HG03439 (cell line): ENCODE results near the gene GSTT2.
"Not testable (repeated sequence)": the region's sequence is repeated elsewhere in the genome, so short reads cannot be mapped to it uniquely, and the experiment has no call there.

Experiments used
- ATAC-seq: cut with Tn5 transposase; IDR thresholded peaks from one replicate; pipeline ENCODE4 v1.9.1; 2021; ENCODE audit warnings: mild to moderate bottlenecking, moderate library complexity; ENCODE audit not compliant: unreplicated experiment

GSTT2 gene

DNA sequence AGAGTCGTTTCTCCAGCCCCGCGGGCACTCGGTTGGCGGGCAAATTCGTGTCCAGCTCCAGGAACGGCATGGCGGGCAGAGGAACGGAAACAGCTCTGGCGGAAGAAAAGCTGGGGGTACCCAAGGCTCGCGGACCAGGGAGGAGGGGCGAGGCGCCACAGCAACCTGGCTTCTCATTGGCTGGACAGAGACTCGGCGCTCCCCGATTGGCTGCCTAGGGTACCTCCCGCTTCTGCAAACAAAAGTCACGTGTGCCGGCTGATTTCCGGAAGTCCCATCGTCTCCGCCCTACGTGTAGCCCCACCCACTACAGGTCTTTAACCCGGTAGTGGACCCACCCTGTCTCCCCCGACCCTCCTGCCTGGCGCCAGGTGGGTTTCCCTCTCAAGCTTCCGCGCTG, 5.6 kb upstream of the GSTT2 start, which contains the start of gene DDT:
Gene DDT (minus strand): TSS at position 97 of the 400 bp plus-strand sequence. CDS start 27 bp downstream, at position 70.
- peak; percentile 88 for ATAC-seq

DNA sequence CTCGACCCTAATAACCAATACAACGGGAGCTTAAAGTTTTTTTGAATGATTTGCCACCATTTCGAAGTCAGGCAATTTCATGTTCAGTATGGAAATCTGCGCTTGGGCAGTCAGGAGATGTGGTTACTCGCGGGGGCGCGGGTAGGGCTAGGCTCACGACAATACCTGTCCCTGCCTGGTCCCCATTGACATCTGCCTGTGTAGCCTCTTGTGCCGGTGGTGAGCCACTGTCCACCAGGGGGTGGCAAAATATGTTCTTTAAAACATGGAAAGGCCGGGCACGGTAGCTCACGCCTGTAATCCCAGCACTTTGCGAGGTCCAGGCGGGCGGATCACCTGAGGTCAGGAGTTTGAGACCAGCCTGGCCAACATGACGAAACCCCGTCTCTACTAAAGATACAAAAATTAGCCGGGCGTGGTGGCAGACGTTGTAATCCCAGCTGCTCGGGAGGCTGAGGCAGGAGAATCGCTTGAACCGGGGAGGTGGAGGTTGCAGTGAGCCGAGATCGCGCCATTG, 5.0 kb upstream of the GSTT2 start:
- ATAC-seq = peak; percentile 34

DNA sequence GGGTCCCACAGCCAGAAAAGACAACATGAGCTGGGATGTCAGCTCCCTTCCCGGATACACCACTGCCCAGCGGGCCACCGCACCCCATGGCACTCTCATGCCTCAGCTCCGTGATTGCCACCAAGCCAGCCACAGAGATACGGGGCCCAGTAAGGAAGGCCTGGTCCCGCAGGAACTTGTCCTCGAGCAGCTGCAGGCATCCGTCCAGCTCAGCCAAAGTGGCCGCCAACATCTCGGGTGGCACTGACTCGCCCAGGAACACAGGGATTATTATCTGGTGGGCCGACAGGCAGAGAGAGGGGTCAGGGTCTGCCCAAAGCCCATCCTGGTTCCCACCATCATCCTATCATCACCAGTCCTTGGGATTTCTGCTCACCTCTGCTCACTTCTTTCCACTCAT, 2.6 kb upstream of the GSTT2 start:
- ATAC-seq = not testable (repeated sequence)

DNA sequence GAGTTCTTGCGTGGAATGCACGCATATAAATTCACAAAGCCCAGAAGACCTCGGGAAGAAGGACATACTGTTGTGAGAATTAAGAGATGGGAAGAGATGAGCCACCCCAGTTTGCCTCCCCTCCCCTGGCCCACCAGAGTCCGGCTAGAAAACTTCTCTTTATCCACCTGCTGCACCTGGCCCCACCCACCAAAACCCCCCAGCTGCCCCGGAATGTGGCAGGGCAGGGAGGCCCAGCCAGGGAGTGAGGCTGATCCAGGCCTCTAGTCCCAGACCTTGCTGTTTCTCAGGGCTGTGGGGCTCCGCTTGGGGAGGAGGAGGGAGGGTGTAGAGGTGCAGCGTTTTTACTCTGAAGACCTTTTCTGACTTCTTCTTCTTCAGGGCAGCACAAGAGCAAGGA, 633 bp downstream of the GSTT2 start:
- ATAC-seq = not testable (repeated sequence)

GRCh38 chr22:23984430-23984829, 4.5 kb downstream of the GSTT2 start:
- no peak for ATAC-seq

- not testable (repeated sequence) for ATAC-seq
Observed at GRCh38 chr22:23986089-23986488, 6.2 kb downstream of the GSTT2 start.

GRCh38 chr22:23986538-23987178, 6.7 kb downstream of the GSTT2 start:
- ATAC-seq = not testable (repeated sequence)

- not testable (repeated sequence) for ATAC-seq
Observed at GRCh38 chr22:23989583-23990244, 9.8 kb downstream of the GSTT2 start.

DNA sequence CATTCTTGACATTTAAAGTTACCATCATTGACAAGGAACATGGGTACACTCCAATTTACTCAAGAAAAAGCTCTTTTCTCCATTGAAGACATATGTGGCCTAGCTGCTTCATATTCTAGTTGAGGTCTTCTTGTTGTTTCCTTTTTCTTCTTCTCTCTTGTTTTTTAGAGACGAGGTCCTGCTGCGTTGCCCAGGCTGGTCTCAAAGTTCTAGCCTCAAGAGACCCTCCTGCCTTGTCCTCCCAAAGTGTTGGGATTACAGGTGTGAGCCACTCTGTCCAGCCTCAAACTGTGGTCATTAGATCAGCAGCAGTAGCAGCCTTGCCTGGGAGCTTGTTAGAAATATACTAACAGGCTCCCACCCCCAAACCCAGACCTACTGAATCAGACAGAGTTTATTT, 13.1 kb downstream of the GSTT2 start:
- ATAC-seq = not testable (repeated sequence)

DNA sequence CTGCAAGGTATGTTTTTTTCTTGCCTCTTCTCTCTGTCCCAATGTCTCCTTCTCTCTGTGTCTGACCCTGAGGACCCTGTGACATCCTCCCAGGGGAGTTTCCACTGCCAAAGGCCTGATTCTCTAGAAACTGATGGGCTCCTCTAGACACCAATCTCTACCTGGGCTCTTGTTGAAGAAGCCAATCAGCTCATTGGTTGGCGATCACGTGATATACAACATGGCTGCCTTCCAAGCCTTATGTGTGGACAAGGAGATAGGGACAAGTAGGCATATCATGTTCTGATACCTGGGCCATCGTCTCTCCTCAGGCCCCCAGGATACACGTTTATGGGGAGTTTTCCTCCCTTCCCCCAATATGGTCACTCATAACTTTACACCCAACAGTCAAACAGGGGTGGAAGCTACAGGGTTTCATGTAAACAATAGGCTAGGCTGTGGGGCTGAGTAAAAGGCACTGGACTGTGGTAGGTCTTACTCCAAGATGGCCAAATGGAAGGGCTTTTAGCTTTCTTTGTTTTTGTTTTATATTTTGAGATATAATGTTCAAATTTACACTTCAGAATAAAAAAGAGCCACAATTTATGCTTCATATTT, 13.7 kb downstream of the GSTT2 start:
- ATAC-seq = not testable (repeated sequence)

GRCh38 chr22:23997092-23997491, 17.2 kb downstream of the GSTT2 start:
- no peak for ATAC-seq

DNA sequence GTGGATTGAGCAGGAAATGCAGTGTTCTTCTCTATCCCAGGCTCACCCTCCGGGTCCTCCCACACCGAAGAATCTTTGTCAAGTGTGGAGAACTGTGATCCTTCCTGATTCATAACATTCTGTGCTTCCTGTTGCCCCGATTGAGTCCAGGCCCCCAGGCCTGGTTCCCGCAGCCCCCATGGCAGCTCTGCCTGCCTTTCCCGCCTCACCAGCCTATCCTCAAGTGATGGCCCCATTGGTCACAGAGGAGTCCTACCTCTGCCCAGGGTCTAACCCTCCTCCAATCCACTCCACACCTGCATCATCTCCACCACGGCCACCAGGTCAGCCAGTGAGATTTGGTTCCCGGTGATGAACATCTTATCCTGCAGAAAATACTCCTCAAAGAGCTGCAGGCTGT, 19.8 kb downstream of the GSTT2 start:
- ATAC-seq = not testable (repeated sequence)

DNA sequence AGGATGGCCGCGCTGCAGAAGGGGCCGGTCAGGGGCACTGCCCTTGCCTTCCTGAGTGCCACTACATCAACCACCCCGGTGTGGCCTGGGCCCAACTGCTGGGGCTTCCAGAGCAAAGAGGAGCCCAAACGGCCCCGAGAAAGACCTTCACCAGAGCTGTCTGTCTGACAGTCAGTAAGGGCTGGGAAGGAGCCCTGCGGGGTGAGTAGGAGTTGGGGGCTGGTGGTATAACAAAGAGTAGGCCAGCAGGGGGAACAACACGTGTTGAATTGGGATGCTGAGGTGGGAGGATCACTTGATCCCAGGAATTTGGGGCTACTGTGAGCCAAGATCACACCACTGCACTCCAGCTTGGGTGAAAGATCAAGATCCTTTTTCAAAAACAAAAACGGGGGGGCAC, 21.4 kb downstream of the GSTT2 start:
- ATAC-seq = no peak

- no peak for ATAC-seq
Observed at GRCh38 chr22:24002272-24002671, 22.3 kb downstream of the GSTT2 start.

- no peak for ATAC-seq
Observed at GRCh38 chr22:24002851-24003250, 22.9 kb downstream of the GSTT2 start.

DNA sequence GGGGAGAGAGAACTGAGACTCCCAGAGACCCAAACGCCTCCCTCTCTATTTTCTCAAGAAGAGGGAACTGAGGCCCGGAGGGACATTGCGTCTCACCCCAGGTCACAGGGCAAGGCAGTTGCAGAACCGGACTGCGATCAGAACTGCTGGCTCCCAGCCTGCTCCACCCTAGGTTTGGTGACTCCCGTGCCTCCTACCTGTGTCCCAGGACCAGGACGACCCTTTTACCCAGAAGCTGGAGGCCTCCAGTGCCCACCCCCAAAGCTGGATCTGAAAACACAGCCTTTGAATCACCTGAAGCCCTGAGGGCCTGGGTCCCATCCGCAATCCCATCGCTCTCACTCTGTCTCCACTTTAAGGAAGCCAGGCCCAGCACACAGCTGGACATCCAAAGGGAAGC, 24.0 kb downstream of the GSTT2 start:
- no peak for ATAC-seq

GRCh38 chr22:24005201-24005600, 25.3 kb downstream of the GSTT2 start, which contains the start of gene GSTT4:
GSTT4 (minus strand) TSS chr22:24005453; CDS start chr22:24005356, 97 bp downstream.
- ATAC-seq = no peak

- ATAC-seq = no peak
Observed at GRCh38 chr22:24006207-24006913, 26.4 kb downstream of the GSTT2 start.

- no peak for ATAC-seq
Observed at GRCh38 chr22:24006914-24007214, 26.9 kb downstream of the GSTT2 start.

GRCh38 chr22:24007253-24008021, 27.5 kb downstream of the GSTT2 start:
- ATAC-seq = no peak

GRCh38 chr22:24008022-24008283, 28.0 kb downstream of the GSTT2 start:
- no peak for ATAC-seq
